Erythroblast (primary cell): Measurements from ENCODE around the gene RNPEP.

ENCODE experiments used
- GATA1 ChIP-seq: IDR thresholded peaks from 2 replicates; pipeline ENCODE4 v1.6.1; 2011; ENCODE audit warnings: low read depth, mild to moderate bottlenecking, control low read depth, low read length, moderate library complexity
- POLR2A ChIP-seq: IDR thresholded peaks from 2 replicates; pipeline ENCODE4 v1.6.1; 2011; ENCODE audit warnings: mild to moderate bottlenecking, low read length

GRCh38 chr1:202034683-202035462 is 52.4 kb downstream of the RNPEP start:
- TF ChIP-seq GATA1 (no peak), POLR2A (no peak)
